Measurements from ENCODE around the gene PLOD2. TPM values are rescaled to one million over a fixed set of nuclear protein-coding genes. Genes with fewer than 3 reads are reported as not detected.
A peak's percentile ranks its signal among the peaks of the same experiment; 100 is the strongest.

The PLOD2 gene
- total RNA-seq, 1 donor = 345 TPM

DNA sequence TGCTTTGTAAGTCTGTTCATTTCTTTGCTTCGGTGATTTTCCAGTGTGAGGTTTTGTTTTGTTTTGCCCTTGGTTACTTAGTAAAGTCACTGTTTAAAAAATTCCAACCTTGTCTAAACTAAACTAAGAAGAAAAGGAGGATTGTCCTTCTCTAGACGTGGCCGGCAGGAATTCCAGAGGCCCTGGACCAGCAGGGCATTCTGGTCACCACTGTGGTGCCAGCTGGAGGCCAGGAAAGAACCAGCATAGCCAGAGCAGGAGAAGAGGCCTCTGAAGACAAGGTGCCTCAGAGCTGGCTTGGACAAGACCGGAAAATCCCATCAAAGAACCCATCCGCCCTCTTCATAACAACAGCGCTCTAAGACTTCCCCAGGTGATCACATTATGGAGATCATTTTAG is 8.2 kb downstream of the PLOD2 start:
- Histone ChIP-seq H4K20me1 (ENCODE audit: insufficient read depth, low read length) (peaks cover 61% of the 10 kb centered on the region), H3K27ac (ENCODE audit: low read depth, low read length) (peak overlapping the region; percentile 35), H3K4me2 (ENCODE audit: insufficient read depth, low read length) (peak overlapping the region; percentile 41), H3K9me3 (ENCODE audit: low read depth, low read length) (no peaks in the 10 kb centered on the region), H3K4me3 (ENCODE audit: insufficient read depth, low read length) (no peak overlapping the region), H3K4me1 (ENCODE audit: insufficient read depth, low read length) (peaks cover 56% of the 10 kb centered on the region), H3K79me2 (ENCODE audit: insufficient read depth, low read length) (peaks cover 98% of the 10 kb centered on the region), H2AFZ (ENCODE audit: low read length) (no peak overlapping the region), H3K27me3 (ENCODE audit: insufficient read depth, low read length) (no peaks in the 10 kb centered on the region), H3K36me3 (ENCODE audit: insufficient read depth, low read length) (peaks cover 45% of the 10 kb centered on the region)
- no peak for DNase-seq (ENCODE audit: insufficient read length, low spot score, missing footprints)
- TF ChIP-seq, protein P1, sequence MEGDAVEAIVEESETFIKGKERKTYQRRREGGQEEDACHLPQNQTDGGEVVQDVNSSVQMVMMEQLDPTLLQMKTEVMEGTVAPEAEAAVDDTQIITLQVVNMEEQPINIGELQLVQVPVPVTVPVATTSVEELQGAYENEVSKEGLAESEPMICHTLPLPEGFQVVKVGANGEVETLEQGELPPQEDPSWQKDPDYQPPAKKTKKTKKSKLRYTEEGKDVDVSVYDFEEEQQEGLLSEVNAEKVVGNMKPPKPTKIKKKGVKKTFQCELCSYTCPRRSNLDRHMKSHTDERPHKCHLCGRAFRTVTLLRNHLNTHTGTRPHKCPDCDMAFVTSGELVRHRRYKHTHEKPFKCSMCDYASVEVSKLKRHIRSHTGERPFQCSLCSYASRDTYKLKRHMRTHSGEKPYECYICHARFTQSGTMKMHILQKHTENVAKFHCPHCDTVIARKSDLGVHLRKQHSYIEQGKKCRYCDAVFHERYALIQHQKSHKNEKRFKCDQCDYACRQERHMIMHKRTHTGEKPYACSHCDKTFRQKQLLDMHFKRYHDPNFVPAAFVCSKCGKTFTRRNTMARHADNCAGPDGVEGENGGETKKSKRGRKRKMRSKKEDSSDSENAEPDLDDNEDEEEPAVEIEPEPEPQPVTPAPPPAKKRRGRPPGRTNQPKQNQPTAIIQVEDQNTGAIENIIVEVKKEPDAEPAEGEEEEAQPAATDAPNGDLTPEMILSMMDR (IDR thresholded peaks at IDR 0.05; ENCODE audit: extremely low read depth, low read depth, low read length) = no peak

DNA sequence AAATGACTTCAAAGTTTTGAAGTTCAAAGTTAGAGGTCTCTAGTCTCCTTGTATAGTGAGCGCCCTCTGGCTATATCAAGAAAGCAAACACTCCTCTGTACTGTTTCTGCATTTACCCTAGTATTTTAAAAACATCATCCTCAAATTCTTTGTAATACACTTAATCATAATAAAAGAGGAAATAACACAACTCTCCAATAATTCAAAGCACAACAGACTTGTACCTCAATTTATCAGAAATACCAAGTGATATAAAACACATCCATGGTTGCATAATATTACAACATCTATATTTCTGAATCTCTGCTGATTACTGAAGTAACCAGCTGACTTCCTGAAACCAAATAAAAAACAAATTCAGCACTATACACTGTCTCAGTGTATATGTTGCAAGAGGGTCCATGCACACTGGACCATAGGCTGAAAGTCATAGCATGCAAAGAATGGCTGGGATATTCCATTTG is 12.5 kb downstream of the PLOD2 start:
- H3K4me2 ChIP-seq (ENCODE audit: insufficient read depth, low read length) = no peak overlapping the region
- no peaks in the 10 kb centered on the region for H3K27me3 ChIP-seq (ENCODE audit: insufficient read depth, low read length)
- no peak overlapping the region for H3K4me3 ChIP-seq (ENCODE audit: insufficient read depth, low read length)
- peaks cover 44% of the 10 kb centered on the region for H3K36me3 ChIP-seq (ENCODE audit: insufficient read depth, low read length)
- TF ChIP-seq, protein P1 (IDR thresholded peaks at IDR 0.05; ENCODE audit: extremely low read depth, low read depth, low read length) = peak; percentile 40
- no peak overlapping the region for H2AFZ ChIP-seq (ENCODE audit: low read length)
- H4K20me1 ChIP-seq (ENCODE audit: insufficient read depth, low read length) = peaks cover 61% of the 10 kb centered on the region
- DNase-seq (ENCODE audit: insufficient read length, low spot score, missing footprints) = no peak
- H3K4me1 ChIP-seq (ENCODE audit: insufficient read depth, low read length) = peaks cover 61% of the 10 kb centered on the region
- no peaks in the 10 kb centered on the region for H3K9me3 ChIP-seq (ENCODE audit: low read depth, low read length)
- peaks cover 99% of the 10 kb centered on the region for H3K79me2 ChIP-seq (ENCODE audit: insufficient read depth, low read length)
- H3K27ac ChIP-seq (ENCODE audit: low read depth, low read length) = peak overlapping the region; percentile 26

DNA sequence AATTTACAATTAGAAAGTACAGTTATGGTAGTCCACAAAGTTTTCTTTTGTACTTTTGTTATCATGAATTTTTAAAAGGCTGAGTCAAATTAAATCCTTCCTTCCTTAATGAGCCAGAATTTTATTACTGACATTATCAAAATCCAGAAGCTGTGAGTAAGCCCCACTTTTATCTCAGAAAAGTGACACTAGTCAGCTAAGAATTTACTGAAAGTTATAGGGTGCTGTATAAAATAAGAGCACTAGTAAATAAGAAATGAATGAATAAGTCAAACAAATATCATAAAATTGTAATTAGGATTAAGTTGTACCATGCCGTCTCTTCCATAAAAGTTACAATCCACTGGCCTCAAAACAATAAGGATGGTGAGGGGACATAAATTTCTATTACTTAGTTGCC is 15.3 kb downstream of the PLOD2 start:
- H3K79me2 ChIP-seq (ENCODE audit: insufficient read depth, low read length) = peaks cover 99% of the 10 kb centered on the region
- H2AFZ ChIP-seq (ENCODE audit: low read length) = no peak overlapping the region
- TF ChIP-seq, protein P1 (IDR thresholded peaks at IDR 0.05; ENCODE audit: extremely low read depth, low read depth, low read length) = no peak
- peaks cover 18% of the 10 kb centered on the region for H3K36me3 ChIP-seq (ENCODE audit: insufficient read depth, low read length)
- no peak overlapping the region for H3K4me3 ChIP-seq (ENCODE audit: insufficient read depth, low read length)
- peak overlapping the region; percentile 7 for H3K27ac ChIP-seq (ENCODE audit: low read depth, low read length)
- H4K20me1 ChIP-seq (ENCODE audit: insufficient read depth, low read length) = peaks cover 69% of the 10 kb centered on the region
- DNase-seq (ENCODE audit: insufficient read length, low spot score, missing footprints) = no peak
- peaks cover 64% of the 10 kb centered on the region for H3K4me1 ChIP-seq (ENCODE audit: insufficient read depth, low read length)
- H3K9me3 ChIP-seq (ENCODE audit: low read depth, low read length) = no peaks in the 10 kb centered on the region
- H3K4me2 ChIP-seq (ENCODE audit: insufficient read depth, low read length) = peak overlapping the region; percentile 1
- H3K27me3 ChIP-seq (ENCODE audit: insufficient read depth, low read length) = no peaks in the 10 kb centered on the region

DNA sequence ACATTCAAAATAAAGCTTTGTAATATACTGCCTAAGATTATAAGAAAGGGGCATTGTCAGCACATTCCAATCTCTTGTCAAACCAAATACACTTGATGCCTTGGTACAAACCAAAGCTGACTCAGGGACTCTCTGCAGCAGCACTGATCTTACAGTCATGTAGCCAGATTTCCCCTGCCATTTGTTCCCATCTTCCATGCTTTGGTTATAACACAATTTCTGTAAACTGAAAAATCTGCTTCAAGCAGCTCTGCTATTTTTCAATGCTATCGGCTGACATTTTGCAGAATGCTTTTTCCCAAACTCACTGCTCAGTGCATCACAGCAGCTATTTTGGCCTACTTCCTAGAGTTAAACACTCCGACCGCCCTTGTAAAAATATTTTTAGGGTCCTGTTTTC is 18.2 kb downstream of the PLOD2 start:
- TF ChIP-seq, protein P1 (IDR thresholded peaks at IDR 0.05; ENCODE audit: extremely low read depth, low read depth, low read length) = no peak
- Histone ChIP-seq H3K4me1 (ENCODE audit: insufficient read depth, low read length) (peaks cover 71% of the 10 kb centered on the region), H3K4me3 (ENCODE audit: insufficient read depth, low read length) (no peak overlapping the region), H3K36me3 (ENCODE audit: insufficient read depth, low read length) (peaks cover 12% of the 10 kb centered on the region), H3K9me3 (ENCODE audit: low read depth, low read length) (no peaks in the 10 kb centered on the region), H3K27ac (ENCODE audit: low read depth, low read length) (peak overlapping the region; percentile 18), H3K27me3 (ENCODE audit: insufficient read depth, low read length) (no peaks in the 10 kb centered on the region), H3K79me2 (ENCODE audit: insufficient read depth, low read length) (peaks cover 100% of the 10 kb centered on the region), H3K4me2 (ENCODE audit: insufficient read depth, low read length) (peak overlapping the region; percentile 7), H4K20me1 (ENCODE audit: insufficient read depth, low read length) (peaks cover 71% of the 10 kb centered on the region), H2AFZ (ENCODE audit: low read length) (no peak overlapping the region)
- DNase-seq (ENCODE audit: insufficient read length, low spot score, missing footprints) = no peak
